IPS-18a (cell line): ENCODE results near the gene CEP164.

Experiments used
- H3K27ac ChIP-seq: one replicate; pipeline ENCODE4 v1.5.1; 2013; ENCODE audit warnings: low read length
- H3K27me3 ChIP-seq: one replicate; pipeline ENCODE4 v1.6.1; 2013; ENCODE audit warnings: mild to moderate bottlenecking, low read length; ENCODE audit not compliant: control insufficient read depth, insufficient read depth
- H3K36me3 ChIP-seq: one replicate; pipeline ENCODE4 v1.6.1; 2013; ENCODE audit warnings: low read depth, low read length; ENCODE audit not compliant: control insufficient read depth
- H3K4me1 ChIP-seq: one replicate; pipeline ENCODE4 v1.6.1; 2013; ENCODE audit warnings: low read depth, low read length; ENCODE audit not compliant: control insufficient read depth
- H3K4me3 ChIP-seq: one replicate; pipeline ENCODE4 v1.5.1; 2013; ENCODE audit warnings: low read length
- H3K9ac ChIP-seq: one replicate; pipeline ENCODE4 v1.6.1; 2013; ENCODE audit warnings: mild to moderate bottlenecking, low read length, moderate library complexity
- H3K9me3 ChIP-seq: one replicate; pipeline ENCODE4 v1.6.1; 2013; ENCODE audit warnings: low read depth, low read length; ENCODE audit not compliant: control insufficient read depth

CEP164 gene

DNA sequence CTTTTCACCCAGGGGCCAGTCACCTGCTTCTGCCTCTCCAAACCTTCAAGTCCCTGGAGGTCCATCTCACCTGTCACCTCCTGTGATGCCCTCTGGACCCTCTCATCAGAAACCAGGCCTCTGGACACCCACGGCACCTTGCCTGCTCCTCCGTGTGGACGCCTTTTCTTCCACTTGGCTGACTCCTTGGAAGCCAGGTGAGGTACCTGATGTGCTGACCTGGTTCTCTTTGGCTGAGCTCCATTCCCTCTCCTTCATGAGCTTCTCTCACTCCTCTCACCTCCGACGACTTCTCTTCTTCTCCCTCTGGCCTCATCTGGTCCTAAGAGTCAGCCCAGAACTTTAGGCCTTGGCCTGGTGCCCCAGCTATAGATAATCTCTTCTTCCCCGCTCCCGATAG lies 99.3 kb downstream of the CEP164 start:
- Histone ChIP-seq H3K9ac (no peak overlapping the region), H3K4me3 (no peak overlapping the region), H3K27ac (no peak overlapping the region), H3K36me3 (no peaks in the 10 kb centered on the region), H3K27me3 (peaks cover 4% of the 10 kb centered on the region), H3K9me3 (no peaks in the 10 kb centered on the region), H3K4me1 (peaks cover 9% of the 10 kb centered on the region)

DNA sequence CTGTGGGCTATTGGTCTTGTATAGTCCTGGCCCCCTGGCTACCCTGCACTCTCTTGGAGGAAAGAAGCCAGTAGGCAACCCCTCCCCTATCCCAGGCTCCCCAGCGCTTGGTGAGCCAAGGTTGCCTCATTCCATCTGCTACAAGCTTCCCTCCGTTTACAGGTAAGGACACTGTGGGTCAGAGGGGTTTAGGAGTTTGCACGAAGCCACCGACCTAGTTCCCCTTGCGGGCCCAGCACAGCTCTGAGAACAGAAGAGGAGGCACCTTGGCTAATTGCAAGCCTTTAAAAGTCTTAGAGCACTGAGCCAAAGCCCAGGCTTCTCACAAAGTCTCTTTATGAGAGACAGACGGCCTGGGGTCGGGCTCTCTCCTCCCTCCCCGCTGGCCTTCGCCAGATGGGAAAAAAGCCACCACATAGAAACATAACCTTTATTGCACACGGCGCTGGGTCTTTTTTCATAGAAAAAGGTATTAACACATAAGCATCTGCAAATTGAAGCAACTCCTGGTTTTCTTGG lies 99.8 kb downstream of the CEP164 start:
- Histone ChIP-seq H3K9ac (no peak overlapping the region), H3K9me3 (no peaks in the 10 kb centered on the region), H3K36me3 (no peaks in the 10 kb centered on the region), H3K27me3 (peaks cover 4% of the 10 kb centered on the region), H3K27ac (no peak overlapping the region), H3K4me3 (no peak overlapping the region), H3K4me1 (peaks cover 9% of the 10 kb centered on the region)

DNA sequence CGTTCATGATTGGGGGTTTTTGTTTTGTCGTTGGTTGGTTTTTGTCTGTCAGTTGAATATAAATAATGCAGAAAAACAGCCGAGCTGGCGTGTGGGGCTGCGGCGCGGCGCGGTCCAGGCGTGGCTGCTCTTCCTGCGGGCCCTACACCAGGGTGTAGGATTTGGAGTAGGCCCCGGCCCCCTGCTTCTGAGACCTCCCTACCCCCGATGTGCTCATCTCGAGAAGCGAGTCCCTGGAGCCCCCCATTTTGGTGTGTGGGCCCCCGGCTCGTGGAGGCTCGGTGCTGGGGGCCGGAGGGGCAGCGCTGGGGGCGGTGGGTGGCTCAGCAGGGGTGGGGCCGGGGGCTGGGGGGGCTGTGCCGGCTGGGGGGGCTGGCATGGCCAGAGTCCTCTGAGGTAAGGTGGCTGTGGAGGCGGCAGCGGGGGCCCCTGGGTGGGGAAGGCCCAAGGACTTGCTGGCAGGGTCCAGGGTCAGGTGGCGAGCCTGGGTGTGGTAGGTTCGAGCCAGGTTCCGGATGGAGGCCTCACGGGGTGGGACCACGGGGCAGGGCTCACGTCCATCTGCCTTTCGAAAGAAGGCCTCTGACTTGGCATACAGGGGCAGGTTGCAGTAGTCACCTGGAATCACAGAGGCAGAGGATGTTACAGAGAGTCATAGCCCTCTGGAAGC lies 100.7 kb downstream of the CEP164 start:
- Histone ChIP-seq H3K27me3 (peaks cover 4% of the 10 kb centered on the region), H3K4me3 (no peak overlapping the region), H3K4me1 (peaks cover 9% of the 10 kb centered on the region), H3K36me3 (no peaks in the 10 kb centered on the region), H3K9me3 (no peaks in the 10 kb centered on the region), H3K9ac (no peak overlapping the region), H3K27ac (no peak overlapping the region)

DNA sequence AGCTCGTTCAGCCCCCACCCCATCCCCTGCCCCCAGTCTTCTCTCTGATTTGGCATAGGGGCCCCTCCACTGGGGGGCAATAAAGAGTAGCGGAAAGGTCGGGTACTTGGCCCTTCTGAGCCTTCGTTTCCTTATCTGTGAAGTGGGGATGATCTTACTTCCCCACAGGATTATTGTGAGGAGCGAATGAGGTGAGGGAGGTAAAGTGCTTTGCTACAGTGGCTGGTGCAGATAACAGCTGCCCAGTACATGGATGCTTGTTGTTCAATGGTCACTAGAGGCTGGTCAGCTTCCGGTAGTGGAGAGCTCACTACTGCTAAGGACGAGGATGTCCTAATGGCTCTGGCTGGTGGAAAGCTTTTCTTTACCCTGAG lies 101.2 kb downstream of the CEP164 start:
- Histone ChIP-seq H3K9ac (no peak overlapping the region), H3K9me3 (no peaks in the 10 kb centered on the region), H3K4me3 (no peak overlapping the region), H3K27me3 (peaks cover 4% of the 10 kb centered on the region), H3K27ac (no peak overlapping the region), H3K36me3 (no peaks in the 10 kb centered on the region), H3K4me1 (peaks cover 9% of the 10 kb centered on the region)

DNA sequence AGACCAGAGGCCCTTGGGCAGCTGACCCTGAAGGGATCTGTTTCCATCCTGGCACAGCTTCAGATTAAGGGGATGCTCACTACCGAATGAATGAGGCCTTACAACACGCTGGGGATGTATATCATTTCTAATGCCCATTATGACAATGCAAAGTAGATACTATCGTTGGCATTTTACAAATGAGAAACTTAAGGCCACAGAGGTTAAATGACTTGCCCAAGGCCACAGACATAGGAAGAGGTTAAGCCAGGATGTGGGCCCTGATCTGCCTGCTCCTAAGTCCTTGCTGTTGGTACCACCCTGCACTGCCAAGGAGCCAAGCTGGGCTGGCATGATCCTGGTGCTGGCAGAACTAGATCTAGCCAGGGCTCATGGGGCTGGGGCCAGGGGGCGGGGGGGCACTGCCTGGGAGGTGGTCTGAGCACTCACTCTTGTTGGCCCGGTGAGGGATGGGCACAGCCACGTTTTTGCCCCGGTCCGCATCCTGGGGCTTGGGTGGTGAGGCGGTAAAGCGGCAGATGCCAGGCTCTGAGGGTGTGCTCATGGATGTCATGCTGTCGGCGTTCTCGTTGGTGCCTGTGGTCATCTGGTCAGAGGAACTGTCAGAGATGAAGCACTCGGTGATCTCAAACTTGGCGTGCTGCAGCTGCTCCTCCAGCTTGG lies 102.8 kb downstream of the CEP164 start:
- Histone ChIP-seq H3K27ac (no peak overlapping the region), H3K9ac (no peak overlapping the region), H3K36me3 (no peaks in the 10 kb centered on the region), H3K4me1 (peaks cover 9% of the 10 kb centered on the region), H3K27me3 (peaks cover 4% of the 10 kb centered on the region), H3K4me3 (no peak overlapping the region), H3K9me3 (no peaks in the 10 kb centered on the region)

DNA sequence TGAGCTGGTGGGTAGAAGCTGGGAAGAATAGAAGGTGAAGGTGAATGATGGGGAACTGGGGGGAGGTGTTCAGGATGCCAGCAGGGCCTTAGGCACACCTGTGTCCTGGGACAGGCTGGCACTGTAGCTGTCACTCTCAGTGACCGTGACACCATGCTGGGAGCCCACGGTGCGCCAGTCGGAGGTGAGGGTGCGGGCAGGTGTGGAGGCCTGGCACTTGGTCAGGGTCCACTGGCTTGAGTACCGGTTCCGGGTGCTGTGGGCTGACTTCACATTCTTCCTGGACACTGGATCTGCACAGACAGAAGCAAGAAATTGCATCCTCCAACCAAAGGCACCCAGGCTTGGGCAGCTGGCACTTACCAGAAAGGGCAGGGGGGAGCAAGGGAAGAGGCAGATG lies 103.8 kb downstream of the CEP164 start:
- Histone ChIP-seq H3K27ac (no peak overlapping the region), H3K36me3 (no peaks in the 10 kb centered on the region), H3K27me3 (no peaks in the 10 kb centered on the region), H3K4me3 (no peak overlapping the region), H3K4me1 (peaks cover 9% of the 10 kb centered on the region), H3K9ac (no peak overlapping the region), H3K9me3 (no peaks in the 10 kb centered on the region)

DNA sequence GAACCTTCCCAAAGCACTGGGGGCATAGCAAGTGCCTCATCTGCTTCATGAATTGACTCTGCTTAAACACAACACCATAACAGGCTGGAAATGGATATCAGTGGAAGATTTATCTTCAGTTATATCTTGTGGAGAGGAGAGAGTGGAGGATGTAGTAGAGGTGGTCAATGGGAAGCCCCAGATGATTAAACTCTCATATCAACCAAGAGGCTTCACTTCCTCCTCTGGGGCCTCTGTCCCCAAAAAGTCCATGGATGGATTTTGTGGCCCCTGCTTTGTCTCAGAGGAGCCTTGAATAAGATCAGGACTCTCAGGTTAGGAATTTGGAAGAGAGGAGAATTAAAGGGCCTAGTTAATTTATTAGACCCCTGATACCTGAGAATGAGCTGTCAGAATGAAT lies 106.1 kb downstream of the CEP164 start:
- Histone ChIP-seq H3K27ac (no peak overlapping the region), H3K27me3 (no peaks in the 10 kb centered on the region), H3K9me3 (no peaks in the 10 kb centered on the region)

DNA sequence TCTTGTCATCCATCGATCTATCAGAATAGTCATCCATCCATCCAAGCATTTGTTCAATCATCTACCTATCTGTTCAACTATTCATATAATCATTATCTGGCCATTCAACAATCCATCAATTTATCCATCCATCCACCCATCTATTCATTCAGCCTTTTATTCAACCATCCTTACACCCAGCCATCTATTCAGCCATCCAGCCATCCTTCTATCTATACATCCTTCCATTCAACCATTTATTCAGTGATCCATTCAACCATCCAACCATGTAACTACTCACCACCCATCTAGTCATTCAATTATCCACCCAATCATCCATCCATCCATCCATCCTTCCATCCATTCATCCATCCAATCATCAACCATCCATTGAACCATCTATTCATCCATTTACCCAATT lies 106.8 kb downstream of the CEP164 start:
- Histone ChIP-seq H3K4me3 (no peak overlapping the region), H3K4me1 (peaks cover 9% of the 10 kb centered on the region), H3K27me3 (no peaks in the 10 kb centered on the region), H3K9ac (no peak overlapping the region), H3K27ac (no peak overlapping the region), H3K9me3 (no peaks in the 10 kb centered on the region), H3K36me3 (no peaks in the 10 kb centered on the region)

More for the DNA sequence above, 106.1 kb downstream of the CEP164 start:
- H3K36me3 ChIP-seq = no peaks in the 10 kb centered on the region
- no peak overlapping the region for H3K4me3 ChIP-seq
- peaks cover 9% of the 10 kb centered on the region for H3K4me1 ChIP-seq
- H3K9ac ChIP-seq = no peak overlapping the region

DNA sequence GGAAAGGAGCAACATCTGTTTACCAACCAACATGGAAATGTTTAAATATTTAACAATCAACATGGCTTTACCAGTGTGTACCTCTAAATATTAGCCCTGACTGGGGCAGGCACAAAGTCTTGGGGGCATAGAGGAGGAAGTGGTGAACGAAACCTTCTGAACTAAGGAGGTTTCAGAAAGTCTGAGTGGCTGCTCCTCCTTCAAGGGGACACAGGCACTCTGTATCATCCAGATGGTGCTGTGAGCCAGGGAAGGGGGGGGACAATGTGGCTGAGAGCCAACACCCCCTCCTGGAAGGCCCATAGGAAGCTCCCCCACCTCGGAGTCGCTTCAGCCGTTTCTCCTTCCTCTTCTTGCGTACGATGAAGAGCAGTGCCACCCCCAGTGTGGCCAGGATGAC lies 107.7 kb downstream of the CEP164 start:
- no peaks in the 10 kb centered on the region for H3K36me3 ChIP-seq
- no peak overlapping the region for H3K4me3 ChIP-seq
- H3K9me3 ChIP-seq = no peaks in the 10 kb centered on the region
- no peak overlapping the region for H3K27ac ChIP-seq
- no peaks in the 10 kb centered on the region for H3K27me3 ChIP-seq
- H3K4me1 ChIP-seq = peaks cover under 1% of the 10 kb centered on the region
- no peak overlapping the region for H3K9ac ChIP-seq

DNA sequence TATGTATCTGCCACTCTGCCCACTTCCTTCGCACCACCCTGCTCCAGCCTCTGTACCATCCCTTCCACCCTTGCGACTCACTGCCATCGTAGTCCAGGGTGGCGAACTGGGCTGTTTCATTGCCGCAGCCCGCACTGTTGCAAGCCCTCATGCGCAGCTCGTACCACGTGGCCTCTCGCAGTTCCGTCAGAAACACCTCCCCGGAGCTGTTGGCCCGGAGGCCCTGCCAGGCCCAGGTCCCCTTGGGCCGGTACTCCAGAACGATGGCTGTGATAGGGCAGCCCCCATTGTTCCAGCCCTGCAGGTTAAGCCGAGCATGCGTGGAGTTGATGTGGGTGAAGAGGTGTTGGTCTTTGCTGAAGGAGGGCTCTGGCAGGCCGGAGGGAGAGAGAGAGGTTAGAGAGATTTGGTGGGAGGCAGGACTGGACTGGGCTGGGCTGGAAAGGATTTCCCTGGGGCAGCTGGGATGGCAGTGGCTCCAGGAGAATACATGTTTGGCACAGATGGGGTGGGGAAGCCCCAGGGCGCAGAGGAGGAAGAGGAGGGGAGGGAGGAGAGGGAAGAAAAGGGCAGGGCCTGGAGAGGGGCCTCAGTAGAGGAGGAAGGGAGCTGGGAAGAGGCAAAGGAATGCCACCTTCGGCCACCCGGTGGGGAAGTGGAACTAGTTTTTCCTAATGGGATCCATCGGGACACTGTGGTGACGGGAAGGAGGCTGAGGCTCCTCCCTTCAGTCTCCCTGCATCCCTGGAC lies 109.6 kb downstream of the CEP164 start:
- Histone ChIP-seq H3K4me1 (no peaks in the 10 kb centered on the region), H3K36me3 (no peaks in the 10 kb centered on the region), H3K9ac (no peak overlapping the region), H3K9me3 (no peaks in the 10 kb centered on the region), H3K27ac (no peak overlapping the region), H3K4me3 (no peak overlapping the region), H3K27me3 (no peaks in the 10 kb centered on the region)

DNA sequence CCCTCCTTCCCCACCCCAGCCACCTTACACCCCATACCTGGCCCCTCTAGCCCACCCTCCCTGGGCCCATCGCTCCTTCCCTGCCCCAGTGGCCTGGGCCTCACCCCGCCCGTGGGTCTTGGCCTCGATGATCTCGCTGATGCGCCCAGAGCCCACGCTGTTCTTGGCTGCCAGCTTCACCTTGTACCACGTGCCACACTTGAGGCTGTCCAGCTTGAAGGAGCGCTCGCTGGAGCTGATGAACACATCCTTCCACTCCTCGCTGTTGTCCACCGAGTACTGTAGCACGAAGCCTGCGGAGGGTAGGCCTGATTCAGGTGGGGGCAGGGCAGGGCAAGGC lies 110.1 kb downstream of the CEP164 start:
- H3K4me1 ChIP-seq = no peaks in the 10 kb centered on the region
- no peaks in the 10 kb centered on the region for H3K27me3 ChIP-seq

More for the DNA sequence above, 110.1 kb downstream of the CEP164 start:
- Histone ChIP-seq H3K9ac (no peak overlapping the region), H3K36me3 (no peaks in the 10 kb centered on the region), H3K4me3 (no peak overlapping the region), H3K9me3 (no peaks in the 10 kb centered on the region), H3K27ac (no peak overlapping the region)
